H1 (cell line): ENCODE data around the gene ERP44. TPM values are rescaled to one million over a fixed set of nuclear protein-coding genes. Genes with fewer than 3 reads are reported as not detected.

Experiments
- CTCF ChIA-PET: fragments of 300-600 bp; sonication (Branson Sonifier 250); formaldehyde crosslinking; loops from one replicate; lab custom pipeline; 2021; ENCODE audit not compliant: partially characterized antibody; lab: Charles Lee
- POLR2A ChIA-PET: fragments of 300-600 bp; sonication (Branson Sonifier 250); formaldehyde crosslinking; loops from one replicate; lab custom pipeline; 2021; ENCODE audit warnings: inconsistent platforms; ENCODE audit not compliant: partially characterized antibody; lab: Charles Lee
- DNase-seq, 2 experiments: peaks; one replicate each; pipeline versions ENCODE4 v3.0.0 to v3.0.0-alpha.2; 2010 to 2022; ENCODE audit warnings: low spot score in 2 of 2, low read depth in 1 of 2, mixed read lengths in 1 of 2
- FAIRE-seq: peaks from 2 replicates; lab custom pipeline; 2011; peaks lifted over from hg19 to GRCh38; lab: Jason Lieb, UNC
- H2AFZ ChIP-seq: 2 replicates; pipeline ENCODE4 v1.8.1; 2012; ENCODE audit warnings: low read length, inconsistent platforms
- H2AK5ac ChIP-seq: 2 replicates; pipeline ENCODE4 v1.6.1; 2013; ENCODE audit warnings: low read depth, low read length
- H2BK120ac ChIP-seq: replicated peaks from 2 replicates; pipeline ENCODE3; 2013; ENCODE audit warnings: low read depth, low read length, inconsistent platforms
- H2BK12ac ChIP-seq: 2 replicates; pipeline ENCODE4 v1.6.1; 2013; ENCODE audit warnings: low read depth, low read length
- H2BK15ac ChIP-seq: 2 replicates; pipeline ENCODE4 v1.6.1; 2013; ENCODE audit warnings: low read length
- H2BK20ac ChIP-seq: 2 replicates; pipeline ENCODE4 v1.6.1; 2013; ENCODE audit warnings: low read length
- H2BK5ac ChIP-seq: 2 replicates; pipeline ENCODE4 v1.6.1; 2013; ENCODE audit warnings: low read depth, low read length
- H3K14ac ChIP-seq: 2 replicates; pipeline ENCODE4 v1.6.1; 2013; ENCODE audit warnings: inconsistent platforms; ENCODE audit not compliant: insufficient read length
- H3K18ac ChIP-seq: 2 replicates; pipeline ENCODE4 v1.6.1; 2013; ENCODE audit warnings: low read length; ENCODE audit errors: extremely low read depth
- H3K23ac ChIP-seq: 2 replicates; pipeline ENCODE4 v1.6.1; 2013; ENCODE audit warnings: inconsistent platforms; ENCODE audit not compliant: insufficient read length
- H3K23me2 ChIP-seq: 2 replicates; pipeline ENCODE4 v1.6.1; 2013; ENCODE audit warnings: low read depth, low read length
- H3K27ac ChIP-seq: 2 replicates; pipeline ENCODE4 v1.6.1; 2011; ENCODE audit warnings: low read depth, low read length, inconsistent platforms
- H3K27me3 ChIP-seq, 4 experiments: replicated peaks in 1 of 4; 1 replicate in 1 of 4; 2 replicates in 3 of 4; pipeline versions ENCODE4 v1.6.1 to v1.8.1; 2011 to 2013; ENCODE audit warnings: low read length in 3 of 4, mild to moderate bottlenecking in 3 of 4, inconsistent platforms in 2 of 4, mixed read lengths in 2 of 4, moderate library complexity in 1 of 4; ENCODE audit not compliant: control insufficient read depth in 3 of 4, insufficient read depth in 3 of 4; ENCODE audit errors: extremely low read depth in 1 of 4
- H3K36me3 ChIP-seq, 4 experiments: 2 replicates each; pipeline versions ENCODE4 v1.6.1 to v1.8.1; 2011 to 2013; ENCODE audit warnings: mild to moderate bottlenecking in 4 of 4, low read length in 3 of 4, moderate library complexity in 2 of 4, control low read depth in 1 of 4, inconsistent platforms in 1 of 4; ENCODE audit not compliant: insufficient read depth in 4 of 4, control insufficient read depth in 2 of 4
- H3K4ac ChIP-seq: replicated peaks from 2 replicates; pipeline ENCODE3; 2013; ENCODE audit warnings: low read length, low read depth, mixed read lengths, inconsistent platforms; ENCODE audit not compliant: insufficient read length
- H3K4me1 ChIP-seq, 4 experiments: replicated peaks in 1 of 4; 1 replicate in 1 of 4; 2 replicates in 3 of 4; pipeline versions ENCODE4 v1.6.1 to v1.8.1; 2011 to 2013; ENCODE audit warnings: low read length in 3 of 4, inconsistent platforms in 2 of 4, mixed read lengths in 1 of 4; ENCODE audit not compliant: insufficient read depth in 4 of 4, control insufficient read depth in 3 of 4
- H3K4me2 ChIP-seq, 2 experiments: 2 replicates each; pipeline versions ENCODE4 v1.6.1 to v1.8.1; 2011 to 2013; ENCODE audit warnings: low read depth in 2 of 2, low read length in 2 of 2, control low read depth in 1 of 2, inconsistent platforms in 1 of 2, mild to moderate bottlenecking in 1 of 2; ENCODE audit not compliant: insufficient read depth in 1 of 2
- H3K4me3 ChIP-seq, 4 experiments: fragments of 200-600, 300-600 bp in 1 of 4; sonication (generic), shearing (Covaris generic), sonication (Bioruptor Twin) in 1 of 4; 2 replicates each; pipeline versions ENCODE4 v1.5.1 to v1.8.1; 2011 to 2016; ENCODE audit warnings: low read length in 4 of 4, low read depth in 3 of 4, control low read depth in 2 of 4, inconsistent platforms in 2 of 4, mild to moderate bottlenecking in 2 of 4, mixed read lengths in 1 of 4, moderate library complexity in 1 of 4; ENCODE audit not compliant: insufficient read depth in 2 of 4; ENCODE audit errors: extremely low read depth in 1 of 4
- H3K56ac ChIP-seq: replicated peaks from 2 replicates; pipeline ENCODE3; 2013; ENCODE audit warnings: low read depth, mild to moderate bottlenecking, mixed read lengths, low read length, inconsistent platforms; ENCODE audit not compliant: insufficient read length
- H3K79me1 ChIP-seq: 2 replicates; pipeline ENCODE4 v1.6.1; 2013; ENCODE audit warnings: low read depth, low read length, control low read depth
- H3K79me2 ChIP-seq, 2 experiments: 2 replicates each; pipeline versions ENCODE4 v1.6.1 to v1.8.1; 2012 to 2013; ENCODE audit warnings: low read length in 2 of 2, mild to moderate bottlenecking in 2 of 2, inconsistent platforms in 1 of 2; ENCODE audit not compliant: insufficient read depth in 2 of 2, control insufficient read depth in 1 of 2
- H3K9ac ChIP-seq, 4 experiments: replicated peaks in 1 of 4; 1 replicate in 1 of 4; 2 replicates in 3 of 4; pipeline versions ENCODE4 v1.6.1 to v1.8.1; 2011 to 2013; ENCODE audit warnings: low read depth in 3 of 4, low read length in 3 of 4, control low read depth in 2 of 4, mild to moderate bottlenecking in 2 of 4, moderate library complexity in 2 of 4, inconsistent platforms in 1 of 4; ENCODE audit errors: extremely low read depth in 1 of 4
- H3K9me3 ChIP-seq, 2 experiments: 2 replicates each; pipeline versions ENCODE4 v1.6.1 to v1.8.1; 2012 to 2013; ENCODE audit warnings: mild to moderate bottlenecking in 2 of 2, moderate library complexity in 2 of 2, control low read depth in 1 of 2, inconsistent platforms in 1 of 2, low read depth in 1 of 2, low read length in 1 of 2, mixed read lengths in 1 of 2; ENCODE audit not compliant: insufficient read depth in 2 of 2
- H4K20me1 ChIP-seq, 2 experiments: replicated peaks in 1 of 2; 2 replicates each; pipeline versions ENCODE3 to v1.8.1; 2011 to 2013; ENCODE audit warnings: inconsistent platforms in 2 of 2, low read length in 2 of 2, mild to moderate bottlenecking in 1 of 2; ENCODE audit not compliant: insufficient read depth in 2 of 2, control insufficient read depth in 1 of 2
- H4K5ac ChIP-seq: 2 replicates; pipeline ENCODE4 v1.6.1; 2013; ENCODE audit warnings: low read length, low read depth, mixed read lengths, inconsistent platforms; ENCODE audit not compliant: insufficient read length
- H4K8ac ChIP-seq: 2 replicates; pipeline ENCODE4 v1.8.0; 2013; ENCODE audit warnings: mild to moderate bottlenecking, moderate library complexity, low read length, inconsistent platforms; ENCODE audit not compliant: insufficient read depth; ENCODE audit errors: extremely low read depth
- H4K91ac ChIP-seq: replicated peaks from 2 replicates; pipeline ENCODE3; 2013; ENCODE audit warnings: low read length, mixed read lengths, inconsistent platforms; ENCODE audit not compliant: insufficient read length
- BCL11A ChIP-seq, 2 experiments: IDR thresholded peaks; one replicate each; pipeline ENCODE4 v1.6.1; 2011; ENCODE audit warnings: low read depth in 2 of 2, low read length in 2 of 2, mild to moderate bottlenecking in 2 of 2
- CBX5 ChIP-seq: fragments of 300-800, 300-1000 bp; sonication (generic); IDR thresholded peaks from 2 replicates; pipeline ENCODE4 v1.7.1; 2016; ENCODE audit warnings: antibody characterized with exemption, low read length, low read depth
- CBX8 ChIP-seq: fragments of 300-800, 300-1000 bp; sonication (generic); IDR thresholded peaks from 2 replicates; pipeline ENCODE4 v1.7.1; 2016; ENCODE audit warnings: low read depth, low read length, borderline replicate concordance
- JUND ChIP-seq: IDR thresholded peaks from 2 replicates; pipeline ENCODE4 v1.6.1; 2011; ENCODE audit warnings: mild to moderate bottlenecking, improper control_type of control experiment, low read length
- WGBS, 2 experiments: shearing (Covaris generic) in 1 of 2; methylation state at CpG; one replicate each; pipeline versions ENCODE4 v1.1.6 to v1.1.7; 2013 to 2015; ENCODE audit warnings: low lambda C conversion rate in 2 of 2, mixed read lengths in 2 of 2, inconsistent platforms in 1 of 2, low coverage in 1 of 2, missing lambda C conversion rate in 1 of 2; ENCODE audit not compliant: insufficient replicate concordance in 2 of 2, insufficient coverage in 1 of 2, insufficient read length in 1 of 2; ENCODE audit errors: extremely low coverage in 1 of 2, missing lambda C conversion rate in 1 of 2; 5-methylcytosine and 5-hydroxymethylcytosine counted together
- polyA plus RNA-seq, 7 experiments: library from polyadenylated mRNA; depleted of rRNA in 3 of 7; stranded (reverse) in 5 of 7; unstranded in 2 of 7; fragments of >200 nt in 5 of 7; fragments of 200-250 nt in 2 of 7; gene quantifications; 1 replicate in 5 of 7; 2 replicates in 1 of 7; 4 replicates in 1 of 7; pipeline versions ENCODE4 v1.2.1 to v1.2.3, GENCODE V29; 2011 to 2013; ENCODE audit warnings: missing spikeins in 2 of 7, mixed read lengths in 2 of 7
- total RNA-seq: library from RNA; stranded (reverse); fragmentation: NEBNext Ultra II Directional; extraction: Animal tissue kit (Norgen Biotek cat#: 25700); gene quantifications from 2 replicates; pipeline ENCODE4 v1.2.1, GENCODE V29; 2021
- TF ChIP-seq, protein P1 (sequence below): IDR thresholded peaks from 2 replicates; pipeline ENCODE4 v1.6.1; 2011; ENCODE audit warnings: low read depth, mild to moderate bottlenecking, low read length; ENCODE audit not compliant: insufficient read depth

Gene ERP44
- total and polyA plus RNA-seq, 2 of the 8 experiments (the other 6 are each of a cell fraction or from before 2014, with no cell fraction given): 5.7 to 15.6 TPM

DNA sequence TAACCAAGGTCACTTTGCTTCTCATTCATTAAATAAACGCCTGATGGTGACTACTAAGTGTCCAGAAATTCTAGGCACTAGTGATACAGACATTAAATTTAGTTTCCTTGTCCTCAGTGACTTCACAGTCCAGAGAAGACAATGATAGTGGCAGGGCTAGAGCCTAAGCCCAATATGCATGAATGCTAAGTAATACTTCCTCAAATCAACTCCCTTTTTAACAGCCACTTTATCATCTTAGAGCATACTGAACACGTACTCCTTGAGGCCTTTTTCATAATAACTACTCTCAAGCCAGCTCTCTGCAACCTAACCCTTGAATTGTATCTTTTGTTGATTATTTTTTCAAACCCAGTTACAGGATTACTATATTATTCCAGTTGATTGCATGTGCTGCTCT, 118.2 kb downstream of the ERP44 start:
- no peak overlapping the region for H4K5ac ChIP-seq
- no peaks in the 10 kb centered on the region for H3K36me3 ChIP-seq
- no peak overlapping the region for H2BK5ac ChIP-seq
- no peak overlapping the region for H4K91ac ChIP-seq
- H2BK120ac ChIP-seq: no peak overlapping the region
- ChIA-PET CTCF (interaction anchor here (2.2 kb wide), 1 partner anchor 796 kb away, joined by 6 read pairs; no protein-coding TSS in a partner anchor), POLR2A (no interaction called here)
- H3K4ac ChIP-seq: no peak overlapping the region
- no peak overlapping the region for H2BK12ac ChIP-seq
- no peak overlapping the region for H2BK20ac ChIP-seq
- H3K79me2 ChIP-seq: no peaks in the 10 kb centered on the region
- H3K14ac ChIP-seq: no peak overlapping the region
- no peak for DNase-seq
- H3K9me3 ChIP-seq: no peaks in the 10 kb centered on the region
- no peak overlapping the region for H3K23ac ChIP-seq
- no peaks in the 10 kb centered on the region for H3K23me2 ChIP-seq
- H3K18ac ChIP-seq: no peak overlapping the region
- no peaks in the 10 kb centered on the region for H3K27me3 ChIP-seq
- H3K56ac ChIP-seq: no peak overlapping the region
- H2AFZ ChIP-seq: no peak overlapping the region
- no peak for FAIRE-seq
- no peak overlapping the region for H2AK5ac ChIP-seq
- H3K4me3 ChIP-seq: no peak overlapping the region
- TF ChIP-seq JUND: no peak
- TF ChIP-seq CBX5: no peak
- TF ChIP-seq CBX8: no peak
- TF ChIP-seq, protein P1, sequence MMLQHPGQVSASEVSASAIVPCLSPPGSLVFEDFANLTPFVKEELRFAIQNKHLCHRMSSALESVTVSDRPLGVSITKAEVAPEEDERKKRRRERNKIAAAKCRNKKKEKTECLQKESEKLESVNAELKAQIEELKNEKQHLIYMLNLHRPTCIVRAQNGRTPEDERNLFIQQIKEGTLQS: no peak
- TF ChIP-seq BCL11A (IDR thresholded peaks at IDR 0.05; ENCODE audit: low read depth in 2 of 2, low read length in 2 of 2): no peak
- H4K20me1 ChIP-seq: no peaks in the 10 kb centered on the region
- H3K79me1 ChIP-seq: no peaks in the 10 kb centered on the region
- WGBS, 2 experiments: 88% methylated on average over 2 of the region's 2 CpGs; no CpG with 5 or more reads in 1 of the 2 experiments
- H2BK15ac ChIP-seq: no peak overlapping the region
- no peak overlapping the region for H3K9ac ChIP-seq
- no peak overlapping the region for H3K27ac ChIP-seq
- H3K4me2 ChIP-seq: no peak overlapping the region
- H4K8ac ChIP-seq: no peak overlapping the region
- no peaks in the 10 kb centered on the region for H3K4me1 ChIP-seq
